CMK (cell line): ENCODE results near the gene LATS2.

ENCODE experiments used
- DNase-seq: peaks from one replicate; pipeline ENCODE4 v3.0.0-alpha.2; 2010; ENCODE audit warnings: low read depth

Gene LATS2

DNA sequence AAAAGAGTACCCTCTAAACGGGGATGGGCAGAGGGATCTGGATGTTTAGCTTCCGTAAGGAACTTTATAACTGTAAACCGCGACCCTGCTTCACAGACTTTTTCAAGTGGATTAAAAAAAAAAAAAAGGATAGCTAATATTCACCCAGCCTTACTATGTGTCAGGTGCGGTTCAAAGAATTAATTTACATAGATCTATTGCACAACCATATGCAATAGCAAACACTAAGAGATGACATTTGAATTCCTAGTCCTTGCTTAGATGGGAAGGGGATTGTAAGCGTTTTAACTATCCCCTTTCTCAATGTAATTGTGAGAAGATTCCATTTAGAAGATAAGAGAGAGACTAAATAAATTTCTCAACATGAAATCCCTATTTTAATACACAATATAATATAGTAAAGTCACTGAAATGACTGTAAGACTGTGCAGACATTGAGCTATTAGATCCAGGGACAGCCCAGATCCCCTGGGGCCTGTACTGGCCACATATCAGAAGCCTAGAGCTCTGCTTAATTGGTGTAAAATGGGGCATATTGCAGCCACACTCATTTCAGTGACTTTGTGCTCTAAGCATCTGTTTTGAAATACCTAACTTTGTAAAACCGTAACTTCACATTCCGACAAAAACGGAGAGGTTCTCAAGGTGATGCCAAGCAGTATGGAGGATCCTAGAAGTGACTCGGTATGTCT, 13.6 kb downstream of the LATS2 start:
- DNase-seq, result no peak

DNA sequence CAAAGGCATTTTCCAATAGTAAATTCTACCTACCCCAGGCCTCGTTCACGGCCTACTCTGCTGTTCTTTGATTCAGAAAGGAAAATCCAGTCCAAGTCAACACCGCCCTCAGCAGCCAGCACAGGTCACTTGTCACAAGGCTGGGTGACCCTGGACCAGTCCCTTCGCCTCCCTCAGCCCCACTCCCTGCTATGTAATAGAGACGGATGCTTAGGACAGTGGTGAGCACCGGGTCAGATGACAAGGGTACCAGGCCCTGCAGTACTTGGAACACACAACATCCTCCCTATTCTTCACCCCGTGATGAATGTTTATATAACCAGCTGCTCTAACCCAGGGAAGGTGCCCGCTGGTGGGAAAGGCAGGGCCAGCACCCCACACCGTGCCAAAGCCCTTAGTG, 14.3 kb downstream of the LATS2 start:
- DNase-seq, result no peak

DNA sequence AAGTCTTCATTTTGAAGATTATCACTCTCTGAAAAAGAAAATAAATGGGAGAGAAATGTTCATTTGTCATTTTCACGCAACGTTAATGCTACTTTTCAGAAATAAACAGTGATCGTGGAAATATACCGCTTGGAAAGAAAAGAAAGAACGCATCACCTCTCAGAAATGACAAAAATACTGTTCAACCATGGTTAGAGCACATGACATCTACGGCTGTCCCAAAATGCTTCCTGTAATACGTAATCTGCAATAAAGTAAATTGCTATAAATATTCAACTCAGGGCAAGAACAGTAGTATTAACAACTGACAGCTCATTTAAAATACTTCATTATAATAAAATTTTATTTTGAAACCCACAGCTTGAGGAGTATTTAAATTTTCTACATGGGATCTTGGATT, 15.2 kb downstream of the LATS2 start:
- no peak for DNase-seq

DNA sequence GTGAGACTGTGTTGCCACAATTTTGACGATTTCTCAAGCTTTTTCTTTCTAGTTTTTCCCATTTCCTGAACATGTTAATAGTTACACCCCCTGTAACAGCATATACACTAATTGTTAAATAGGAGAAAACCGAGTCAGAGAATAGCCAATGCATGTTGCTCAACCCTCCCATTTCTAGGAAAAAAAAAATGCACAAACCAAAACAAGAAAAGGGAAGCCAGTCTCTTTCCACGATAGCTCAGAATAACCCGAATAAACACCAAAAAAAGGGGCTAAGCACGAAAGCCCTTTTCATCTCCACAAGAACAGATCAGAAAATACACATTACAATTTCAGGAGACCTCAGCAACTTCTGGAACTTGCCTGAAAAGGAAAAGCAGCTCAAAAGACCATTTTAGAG, 16.3 kb downstream of the LATS2 start:
- no peak for DNase-seq

DNA sequence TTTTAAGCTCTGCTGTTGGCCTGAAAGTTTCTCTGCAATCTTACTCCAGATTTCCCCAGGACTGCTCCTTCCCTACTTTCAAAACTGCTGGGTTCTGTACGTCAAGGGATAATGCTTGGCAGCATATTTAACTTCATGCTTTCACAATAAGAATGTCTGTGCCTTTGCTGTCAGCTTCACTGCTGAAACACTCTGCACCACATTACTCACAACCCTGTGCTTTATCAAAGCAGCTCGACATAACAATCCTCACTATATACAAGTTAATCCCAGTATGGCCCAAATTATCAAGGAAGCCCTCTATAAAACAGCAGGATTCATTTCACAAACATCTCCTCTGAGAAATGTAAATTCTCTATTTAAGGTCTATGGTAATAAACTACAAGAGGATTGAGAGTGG, 17.5 kb downstream of the LATS2 start:
- no peak for DNase-seq

DNA sequence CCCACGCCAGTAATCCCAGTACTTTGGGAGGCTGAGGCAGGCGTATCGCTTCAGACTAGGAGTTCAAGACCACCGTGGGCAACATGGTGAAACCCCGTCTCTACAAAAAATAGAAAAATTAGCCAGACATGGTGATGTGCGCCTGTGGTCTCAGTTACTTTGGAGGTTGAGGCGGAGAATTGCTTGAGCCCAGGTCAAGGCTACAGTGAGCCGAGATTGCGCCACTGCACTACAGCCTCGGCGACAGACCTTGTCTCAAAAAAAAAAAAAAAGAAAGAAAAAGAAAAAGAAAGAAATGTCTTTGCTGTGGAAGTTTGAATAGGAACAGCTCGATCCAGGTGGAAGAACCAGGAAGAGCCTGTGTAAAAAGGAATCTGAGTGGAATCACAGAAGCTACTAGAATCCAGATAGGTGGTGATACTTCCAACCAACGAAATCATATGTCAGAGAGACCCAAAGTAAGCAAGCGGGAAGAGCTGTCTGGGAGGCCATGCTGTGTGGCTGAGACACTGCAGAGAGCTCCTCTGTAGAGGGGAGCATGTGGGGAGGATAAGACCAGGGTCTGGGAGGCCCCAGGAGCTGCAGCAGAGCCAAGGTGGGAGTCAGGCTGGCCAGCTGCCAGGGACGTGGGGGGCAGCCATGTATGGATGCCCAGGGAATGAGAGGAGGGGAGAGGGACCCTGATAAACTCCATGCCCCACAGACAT, 21.1 kb downstream of the LATS2 start:
- no peak for DNase-seq

DNA sequence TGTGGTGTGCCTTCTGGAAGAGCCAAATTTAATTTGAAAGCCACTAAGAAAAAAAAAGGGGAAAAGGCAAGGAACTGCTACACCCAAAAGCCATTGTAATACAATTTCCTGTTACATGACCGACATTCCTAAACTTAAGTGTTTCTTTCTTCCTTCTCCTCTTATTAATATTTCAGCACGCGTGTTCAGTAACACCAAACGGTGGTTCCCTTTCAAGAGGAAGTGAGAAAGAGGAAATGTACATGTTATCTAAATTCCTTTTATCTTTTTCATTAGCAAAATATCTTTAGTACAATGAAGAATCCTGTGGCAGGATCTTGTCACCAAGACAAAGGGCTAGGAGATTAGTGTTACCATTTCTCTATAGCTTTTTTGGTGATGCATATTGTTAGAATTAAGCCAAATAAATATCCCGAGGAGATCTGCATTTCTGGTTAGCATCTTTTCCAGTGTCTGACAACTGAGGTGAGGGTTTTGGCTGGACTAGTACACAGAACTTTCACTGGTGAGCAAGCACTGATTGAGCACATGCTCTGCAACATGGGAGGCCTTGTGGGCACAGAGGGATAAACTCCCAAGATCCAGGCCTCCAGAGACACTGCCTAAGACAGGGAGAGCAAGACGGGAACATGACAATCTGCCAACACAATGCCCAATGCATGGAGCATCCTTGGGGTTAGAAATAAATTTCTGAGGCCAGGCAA, 22.1 kb downstream of the LATS2 start:
- DNase-seq, result no peak

DNA sequence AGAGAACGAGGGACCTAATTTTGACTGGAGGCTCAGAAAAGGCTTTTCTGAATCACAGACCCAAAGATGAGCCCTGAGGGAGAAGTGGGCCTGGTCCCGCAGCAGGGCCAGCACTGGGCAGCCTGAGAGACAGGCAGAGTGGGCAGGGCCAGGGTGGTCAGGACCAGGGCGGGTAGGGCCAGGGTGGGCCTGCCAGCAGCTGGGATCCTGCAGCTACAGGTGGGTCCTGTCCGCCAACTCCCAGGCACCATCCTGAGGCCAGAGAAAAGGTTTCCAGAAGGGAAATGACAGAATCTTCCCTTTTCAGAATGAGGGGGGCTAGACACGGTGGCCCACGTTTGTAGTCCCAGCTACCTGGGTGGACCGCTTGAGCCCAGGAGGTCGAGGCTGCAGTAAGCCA, 23.7 kb downstream of the LATS2 start:
- DNase-seq, result no peak

DNA sequence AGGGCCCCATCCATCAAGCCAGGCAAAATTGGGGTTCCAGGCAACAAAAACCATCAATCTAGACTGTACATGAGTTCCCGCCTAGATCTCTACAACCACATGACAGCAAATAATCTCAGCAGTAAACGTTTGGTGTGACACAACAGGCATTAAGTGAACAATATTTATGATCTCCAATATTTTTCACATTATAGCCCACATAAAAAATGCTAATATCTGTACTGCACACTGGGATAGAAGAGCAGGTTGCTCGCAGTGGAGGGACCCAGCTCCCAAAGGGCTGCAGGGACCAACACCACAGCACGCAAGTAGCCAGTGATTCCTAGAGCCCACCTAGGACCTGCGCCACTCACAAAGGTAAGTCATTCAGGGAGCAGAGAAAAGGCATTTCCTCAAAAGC, 25.9 kb downstream of the LATS2 start:
- no peak for DNase-seq

DNA sequence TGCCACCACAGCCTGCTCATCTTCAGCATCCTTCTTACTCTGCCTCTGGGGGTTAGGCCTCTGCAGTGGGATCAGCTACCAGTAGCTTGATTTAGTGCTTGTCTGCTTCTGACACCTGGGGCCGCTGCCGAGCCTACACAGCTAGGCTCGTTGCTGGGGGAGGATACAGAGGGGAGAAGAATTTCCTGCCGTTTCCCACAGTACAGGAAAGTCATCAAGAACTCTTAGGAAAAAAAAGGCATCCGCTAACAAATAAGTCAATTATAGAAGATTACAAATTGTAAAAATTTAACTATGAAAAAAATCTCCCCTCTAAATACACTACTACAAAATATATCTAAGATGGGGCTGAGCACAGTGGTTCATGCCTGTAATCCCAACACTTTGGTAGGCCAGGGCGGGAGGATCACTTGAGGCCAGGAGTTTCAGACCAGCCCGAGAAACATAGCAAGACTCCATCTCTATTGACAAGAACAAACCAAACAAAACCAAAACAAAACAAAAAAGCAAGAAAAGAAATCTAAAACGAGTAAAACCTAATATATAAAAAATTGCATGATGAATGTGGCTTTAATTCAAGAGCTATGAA, 26.7 kb downstream of the LATS2 start:
- DNase-seq, result no peak

DNA sequence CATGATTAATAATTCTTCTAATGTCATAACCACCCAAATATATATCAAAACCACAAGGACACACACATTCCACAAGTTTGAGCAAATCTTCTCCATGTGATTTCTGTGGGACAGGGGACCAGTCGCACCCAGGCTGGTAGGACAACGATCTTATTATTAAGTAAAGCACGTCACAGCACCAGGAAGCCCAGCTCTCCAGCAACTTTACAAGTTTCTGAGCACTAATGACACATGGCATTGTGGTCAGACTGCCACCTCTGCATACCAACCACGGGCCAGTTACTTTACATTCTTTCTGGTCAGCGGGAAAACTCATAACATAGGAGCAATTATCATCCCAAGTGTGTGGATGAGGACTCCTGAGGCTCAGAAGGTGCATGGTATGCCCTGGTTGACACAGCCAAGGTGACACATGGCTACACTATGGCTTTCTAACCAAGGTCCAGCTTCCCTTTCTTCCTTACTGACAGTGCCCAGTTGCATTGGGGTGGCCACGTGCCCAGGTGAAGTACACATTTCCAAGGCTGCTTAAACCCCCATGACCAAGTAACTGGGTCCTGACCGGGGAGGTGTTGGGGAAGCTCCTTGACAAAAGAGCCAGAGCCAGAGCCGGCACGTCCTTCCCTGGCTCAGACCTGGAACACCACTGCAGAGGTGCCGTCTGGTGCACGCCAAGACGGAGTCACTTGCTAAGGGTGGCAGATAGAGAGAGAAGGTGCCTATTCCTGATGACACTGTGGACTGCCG, 27.4 kb downstream of the LATS2 start:
- no peak for DNase-seq

DNA sequence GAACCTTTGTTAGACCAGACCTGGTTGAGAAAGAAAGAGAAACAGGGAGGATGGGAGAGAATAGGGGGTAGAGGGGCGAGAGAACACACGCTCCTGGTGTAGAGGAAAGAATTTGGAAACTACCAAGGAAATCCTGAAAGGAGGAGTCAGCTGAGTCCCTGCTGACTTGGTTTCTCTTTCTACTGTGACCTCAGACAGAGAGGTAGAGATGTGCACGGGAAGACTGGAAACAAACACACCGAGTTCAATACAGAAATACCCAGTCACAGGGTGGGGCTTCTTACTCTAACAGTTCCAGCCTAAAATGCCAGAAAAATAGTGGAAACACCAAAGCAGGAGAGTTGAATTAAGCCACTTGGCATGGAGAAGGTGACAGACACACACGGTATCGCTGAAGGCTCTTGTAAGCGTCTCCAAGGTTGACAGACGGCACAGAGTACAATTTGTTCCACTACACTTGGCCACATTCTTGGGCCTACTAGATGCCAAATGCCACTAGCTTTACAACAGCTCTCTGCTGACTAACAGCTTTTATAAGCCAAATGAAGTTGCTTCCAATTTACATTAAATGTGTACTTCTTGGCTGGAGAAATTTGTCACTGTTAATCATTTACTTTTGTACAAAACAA, 28.1 kb downstream of the LATS2 start:
- no peak for DNase-seq

DNA sequence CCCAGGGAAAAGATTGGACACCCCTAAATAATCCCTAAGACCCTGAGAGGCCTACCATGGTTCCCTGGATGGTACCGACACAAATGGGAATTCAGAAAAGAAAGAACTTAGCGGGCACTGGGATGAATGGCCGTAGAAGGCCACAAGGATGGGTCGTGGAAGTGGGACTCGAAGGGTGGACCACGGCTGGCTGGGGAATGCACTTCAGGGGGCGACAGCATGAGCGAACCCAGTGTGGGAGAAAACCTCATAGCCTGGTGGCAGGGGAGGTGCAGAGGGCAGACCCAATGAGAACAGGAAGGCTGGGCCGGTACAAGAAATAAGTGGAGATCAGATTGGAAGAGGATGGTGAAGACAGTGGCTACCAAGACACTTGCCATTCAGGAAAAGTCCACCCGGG, 28.7 kb downstream of the LATS2 start:
- DNase-seq, result no peak

DNA sequence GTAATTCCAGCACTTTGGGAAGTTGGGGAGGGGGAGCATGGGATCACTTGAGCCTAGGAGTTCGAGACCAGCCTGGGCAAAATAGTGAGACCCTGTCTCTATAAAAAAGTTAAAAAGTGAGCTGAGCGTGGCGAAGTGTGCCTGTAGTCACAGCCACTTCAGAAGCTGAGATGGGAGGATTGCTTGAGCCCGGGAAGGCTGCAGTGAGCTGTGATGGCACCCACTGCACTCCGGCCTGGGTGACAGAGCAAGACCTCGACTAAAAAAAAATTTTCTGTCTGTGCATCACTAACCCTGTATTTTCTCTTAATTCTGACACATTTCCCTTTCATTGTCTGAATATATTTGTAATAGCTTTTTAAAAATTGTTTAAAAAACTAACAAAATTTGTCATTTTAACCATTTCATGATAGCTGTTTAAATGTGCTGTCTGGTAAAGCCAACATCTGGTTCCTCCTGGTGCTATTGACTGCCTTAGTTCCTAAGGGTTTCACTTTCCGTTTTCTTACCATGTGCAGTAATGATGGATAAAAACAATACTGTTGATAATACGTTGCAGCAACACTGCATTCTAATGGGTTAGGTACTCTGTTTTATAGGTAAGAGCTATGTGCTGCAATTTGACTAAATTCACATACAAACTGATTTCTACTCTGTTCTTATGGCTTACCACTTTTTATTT, 29.7 kb downstream of the LATS2 start:
- DNase-seq, result no peak

DNA sequence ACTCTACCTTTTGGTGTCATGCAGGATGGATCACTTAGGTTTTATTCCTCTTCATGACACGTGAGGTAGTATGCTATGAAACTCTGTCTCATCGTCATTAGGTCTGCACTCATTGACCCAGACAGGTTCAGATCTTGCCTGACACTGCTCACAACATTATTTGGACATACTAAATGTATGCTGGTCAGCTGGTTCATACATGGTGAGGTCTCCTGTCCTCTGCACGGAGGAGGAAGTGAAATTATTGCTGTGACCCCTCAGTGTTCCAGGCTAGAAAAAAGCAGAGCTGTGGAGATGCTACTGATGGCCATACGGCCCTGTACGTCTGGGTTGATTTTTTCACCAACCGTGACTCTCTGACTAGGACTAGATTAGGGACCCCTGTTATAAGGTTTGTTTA, 35.8 kb downstream of the LATS2 start:
- DNase-seq, result no peak

DNA sequence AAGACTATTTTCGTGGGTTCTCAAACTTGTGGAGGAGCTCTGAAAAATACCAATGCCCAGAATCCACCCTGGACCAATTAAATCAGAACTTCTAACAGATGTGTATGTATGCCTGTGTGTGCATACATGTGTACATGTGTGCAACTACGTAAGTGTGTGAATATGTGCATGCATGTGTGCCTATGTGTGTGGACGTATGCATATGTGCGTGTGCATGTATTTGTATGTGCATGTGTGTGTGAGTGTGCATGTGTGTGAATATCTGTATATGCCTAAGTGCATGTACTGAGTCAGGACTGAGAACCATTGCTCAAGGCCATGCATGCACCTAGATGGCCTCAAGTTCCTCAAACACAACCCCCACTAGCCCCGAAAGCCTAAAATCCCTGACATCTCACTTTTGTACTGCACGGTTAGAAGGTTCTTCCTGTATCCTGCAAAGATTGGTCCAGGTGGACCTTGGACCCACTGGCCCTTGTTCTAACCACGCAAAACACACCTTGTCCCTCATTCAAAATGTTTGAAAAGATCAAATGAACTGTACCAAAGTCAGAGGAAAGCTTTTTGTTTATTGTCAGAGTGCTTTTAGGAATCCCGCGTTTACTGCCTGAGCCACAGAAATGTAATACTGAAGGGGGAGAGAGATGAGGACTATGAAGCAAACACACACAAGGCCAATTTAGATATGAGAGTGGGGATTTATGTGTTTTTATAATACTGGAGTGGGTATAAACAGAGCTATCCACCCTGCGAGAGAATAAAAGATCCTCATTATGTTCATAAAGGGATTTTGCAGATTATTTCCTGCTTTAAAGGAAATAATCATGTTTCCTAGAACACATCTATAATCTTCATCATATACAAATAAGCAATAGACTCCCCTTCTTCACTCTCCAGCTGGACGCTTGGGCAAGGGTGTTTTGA, 39.1 kb downstream of the LATS2 start:
- DNase-seq, result no peak

DNA sequence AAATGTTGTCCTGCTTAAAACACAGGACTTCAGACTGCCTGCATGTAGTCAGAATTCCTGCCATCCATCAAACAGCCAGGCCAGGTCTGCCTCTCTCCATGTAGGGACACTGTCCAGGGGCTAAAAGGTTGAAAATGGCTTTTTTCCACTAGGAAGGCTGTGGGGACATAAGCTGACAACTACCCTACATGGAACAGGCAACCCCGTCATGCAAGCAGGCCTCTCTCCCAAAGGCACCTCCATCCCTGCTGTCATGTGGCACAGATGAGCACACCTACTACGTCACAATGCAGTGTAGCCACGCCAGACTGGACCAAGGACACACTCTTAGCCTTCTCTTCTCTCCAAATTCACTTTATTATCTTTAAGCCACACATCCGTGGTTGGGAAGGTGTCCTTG, 40.8 kb downstream of the LATS2 start:
- no peak for DNase-seq

DNA sequence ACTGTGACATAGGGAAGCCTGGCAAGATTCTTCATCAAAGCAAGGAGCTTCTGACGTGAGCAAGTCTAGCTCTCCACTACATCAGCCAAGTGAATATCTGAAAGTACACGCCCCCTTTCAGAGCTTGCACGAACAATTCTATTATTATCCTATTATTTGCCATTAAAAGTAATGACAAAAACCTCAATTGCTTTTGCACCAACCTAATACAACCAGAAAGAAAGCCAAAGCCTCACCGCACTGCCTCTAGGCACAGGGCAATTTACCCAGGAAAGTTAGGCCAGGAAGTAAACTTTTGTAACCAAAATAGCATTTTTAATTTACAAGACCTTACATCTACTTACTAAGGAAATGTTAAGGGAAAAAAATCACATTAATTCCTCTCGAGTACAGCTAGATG, 41.2 kb downstream of the LATS2 start:
- DNase-seq, result no peak

DNA sequence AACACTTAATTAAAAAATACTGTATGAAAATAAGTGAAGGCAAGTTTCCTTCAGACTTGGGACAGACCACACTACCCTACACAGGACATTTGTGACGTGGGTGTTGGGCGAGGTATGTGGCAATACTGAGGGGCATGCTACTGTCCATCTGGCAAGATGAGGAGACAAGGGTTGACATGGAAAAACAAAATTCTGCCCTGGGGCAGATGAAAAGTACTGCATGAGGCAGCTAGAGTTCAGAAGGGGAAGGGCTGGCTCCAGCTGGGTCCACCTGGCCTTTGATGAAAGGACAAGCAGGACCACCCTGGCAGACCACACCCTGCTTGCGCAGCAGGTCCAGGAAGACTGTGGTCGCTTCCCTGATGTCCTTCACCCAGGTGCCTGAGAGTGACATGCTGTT, 43.2 kb downstream of the LATS2 start:
- DNase-seq, result no peak

DNA sequence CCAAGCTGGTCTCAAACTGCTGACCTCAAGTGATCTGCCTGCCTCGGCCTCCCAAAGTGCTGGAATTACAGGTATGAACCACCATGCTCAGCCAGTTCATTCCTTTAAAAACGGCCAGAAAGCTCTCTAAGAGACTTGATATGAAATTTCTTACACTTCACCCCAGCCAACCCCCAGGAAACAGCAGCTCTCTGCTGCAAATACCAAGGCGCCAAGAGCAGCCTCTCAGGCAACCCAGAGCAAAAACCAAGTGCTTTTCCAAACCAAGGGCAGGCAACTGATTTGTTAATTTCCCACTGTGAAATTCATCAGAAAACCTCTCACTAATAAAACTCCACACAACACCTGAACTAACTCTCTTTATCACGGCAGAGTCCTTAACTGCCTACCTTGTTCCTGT, 44.9 kb downstream of the LATS2 start:
- no peak for DNase-seq
